ENCODE results near the gene ARG2. TPM values are rescaled to one million over a fixed set of nuclear protein-coding genes. Genes with fewer than 3 reads are reported as not detected.

ARG2 gene
- total RNA-seq, 2 experiments from 2014 or later = 3.7 to 3.9 TPM

- Mint-ChIP-seq H3K27me3 (no peaks in the 10 kb centered on the region), H3K9me3 (no peaks in the 10 kb centered on the region), H3K36me3 (ENCODE audit: low read depth) (no peaks in the 10 kb centered on the region), H3K4me1 (ENCODE audit: low read depth) (no peaks in the 10 kb centered on the region), H3K27ac (no peak overlapping the region), H3K4me3 (no peak overlapping the region)
- POLR2A ChIA-PET = no interaction called here
- H3K9me3 ChIP-seq (ENCODE audit: control insufficient read depth in 1 of 2, insufficient read depth in 1 of 2, low read length in 2 of 2) = peaks cover 0 to 3% of the 10 kb centered on the region in 2 experiments
- peaks cover 3% of the 10 kb centered on the region for H3K4me1 ChIP-seq (ENCODE audit: insufficient read depth, low read length)
- H3K27me3 ChIP-seq (ENCODE audit: control insufficient read depth in 1 of 2, insufficient read depth in 2 of 2, low read length in 2 of 2) = no peaks in the 10 kb centered on the region
- H3K36me3 ChIP-seq (ENCODE audit: insufficient read depth, low read length) = no peaks in the 10 kb centered on the region
- DNase-seq (no peak), ATAC-seq (ENCODE audit: poor library complexity) (no peak)
- CTCF ChIA-PET = no interaction called here
- intact Hi-C loops (cut with DNase I, micrococcal nuclease) = loop anchor here (5.0 to 10.0 kb wide), 3 partner anchors 46 to 1219 kb away; no protein-coding TSS in a partner anchor
- no peak for TF ChIP-seq CTCF (IDR thresholded peaks at IDR 0.05)
- no peak overlapping the region for H3K4me3 ChIP-seq (ENCODE audit: low read length)
- H3K27ac ChIP-seq (ENCODE audit: low read depth in 1 of 2, low read length in 2 of 2) = no peak overlapping the region
Measured at GRCh38 chr14:67573228-67574010, 46.3 kb upstream of the ARG2 start.

GRCh38 chr14:67574156-67574555 is 45.6 kb upstream of the ARG2 start:
- Mint-ChIP-seq H3K4me1 (ENCODE audit: low read depth) (no peaks in the 10 kb centered on the region), H3K36me3 (ENCODE audit: low read depth) (no peaks in the 10 kb centered on the region), H3K27ac (no peak overlapping the region), H3K9me3 (no peaks in the 10 kb centered on the region), H3K27me3 (no peaks in the 10 kb centered on the region), H3K4me3 (no peak overlapping the region)
- DNase-seq = no peak
- peaks cover 0 to 3% of the 10 kb centered on the region in 2 experiments for H3K9me3 ChIP-seq (ENCODE audit: control insufficient read depth in 1 of 2, insufficient read depth in 1 of 2, low read length in 2 of 2)
- H3K27me3 ChIP-seq (ENCODE audit: control insufficient read depth in 1 of 2, insufficient read depth in 2 of 2, low read length in 2 of 2) = no peaks in the 10 kb centered on the region
- H3K4me3 ChIP-seq (ENCODE audit: low read length) = no peak overlapping the region
- intact Hi-C loops (cut with DNase I, micrococcal nuclease) = loop anchor here (5.0 to 10.0 kb wide), 3 partner anchors 47 to 1219 kb away; no protein-coding TSS in a partner anchor
- H3K36me3 ChIP-seq (ENCODE audit: insufficient read depth, low read length) = no peaks in the 10 kb centered on the region
- H3K27ac ChIP-seq (ENCODE audit: low read depth in 1 of 2, low read length in 2 of 2) = no peak overlapping the region
- POLR2A ChIA-PET = no interaction called here
- no peak for TF ChIP-seq CTCF (IDR thresholded peaks at IDR 0.05)
- peaks cover 3% of the 10 kb centered on the region for H3K4me1 ChIP-seq (ENCODE audit: insufficient read depth, low read length)
- CTCF ChIA-PET = no interaction called here
- ATAC-seq (ENCODE audit: poor library complexity) = no peak

DNA sequence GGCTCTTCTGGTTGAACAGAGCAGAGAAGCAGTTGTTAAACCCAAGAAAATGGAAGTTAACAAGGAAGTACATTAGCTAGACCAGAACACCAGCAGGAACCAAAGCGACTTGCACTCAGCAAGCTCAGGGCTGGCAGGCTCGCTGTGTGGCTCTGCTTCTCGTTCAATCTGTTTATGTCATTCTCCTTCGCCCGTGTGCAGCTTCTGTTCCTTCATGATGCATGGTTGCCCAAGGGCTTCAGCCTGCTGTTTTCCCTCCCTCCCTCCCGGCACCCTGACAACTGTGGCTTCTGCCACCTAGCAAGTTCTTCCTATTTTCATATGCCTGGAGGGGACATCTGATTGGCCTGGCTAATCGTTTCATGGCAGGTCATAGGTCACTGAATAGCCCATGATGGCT is 44.9 kb upstream of the ARG2 start:
- no peak for ATAC-seq (ENCODE audit: poor library complexity)
- ChIA-PET CTCF (no interaction called here), POLR2A (no interaction called here)
- Mint-ChIP-seq H3K4me3 (no peak overlapping the region), H3K27ac (no peak overlapping the region), H3K4me1 (ENCODE audit: low read depth) (no peaks in the 10 kb centered on the region), H3K36me3 (ENCODE audit: low read depth) (no peaks in the 10 kb centered on the region), H3K27me3 (no peaks in the 10 kb centered on the region), H3K9me3 (no peaks in the 10 kb centered on the region)
- peaks cover 3% of the 10 kb centered on the region for H3K4me1 ChIP-seq (ENCODE audit: insufficient read depth, low read length)
- H3K27ac ChIP-seq (ENCODE audit: low read depth in 1 of 2, low read length in 2 of 2) = no peak overlapping the region
- intact Hi-C loops (cut with DNase I, micrococcal nuclease) = loop anchor here (5.0 to 10.0 kb wide), 3 partner anchors 48 to 1220 kb away; no protein-coding TSS in a partner anchor
- H3K4me3 ChIP-seq (ENCODE audit: low read length) = no peak overlapping the region
- H3K27me3 ChIP-seq (ENCODE audit: control insufficient read depth in 1 of 2, insufficient read depth in 2 of 2, low read length in 2 of 2) = no peaks in the 10 kb centered on the region
- DNase-seq = no peak
- H3K36me3 ChIP-seq (ENCODE audit: insufficient read depth, low read length) = no peaks in the 10 kb centered on the region
- no peak for TF ChIP-seq CTCF (IDR thresholded peaks at IDR 0.05)
- peaks cover 0 to 3% of the 10 kb centered on the region in 2 experiments for H3K9me3 ChIP-seq (ENCODE audit: control insufficient read depth in 1 of 2, insufficient read depth in 1 of 2, low read length in 2 of 2)

Data from CD4-positive, alpha-beta T cell (primary cell).